Hippocampal formation (tissue), 2 donors: Measurements from ENCODE around the gene DESI1.

Experiments
- DNase-seq, 2 donors: peaks; one replicate each; lab custom pipeline; 2025; lab: John Stamatoyannopoulos, UW

The DESI1 gene

DNA sequence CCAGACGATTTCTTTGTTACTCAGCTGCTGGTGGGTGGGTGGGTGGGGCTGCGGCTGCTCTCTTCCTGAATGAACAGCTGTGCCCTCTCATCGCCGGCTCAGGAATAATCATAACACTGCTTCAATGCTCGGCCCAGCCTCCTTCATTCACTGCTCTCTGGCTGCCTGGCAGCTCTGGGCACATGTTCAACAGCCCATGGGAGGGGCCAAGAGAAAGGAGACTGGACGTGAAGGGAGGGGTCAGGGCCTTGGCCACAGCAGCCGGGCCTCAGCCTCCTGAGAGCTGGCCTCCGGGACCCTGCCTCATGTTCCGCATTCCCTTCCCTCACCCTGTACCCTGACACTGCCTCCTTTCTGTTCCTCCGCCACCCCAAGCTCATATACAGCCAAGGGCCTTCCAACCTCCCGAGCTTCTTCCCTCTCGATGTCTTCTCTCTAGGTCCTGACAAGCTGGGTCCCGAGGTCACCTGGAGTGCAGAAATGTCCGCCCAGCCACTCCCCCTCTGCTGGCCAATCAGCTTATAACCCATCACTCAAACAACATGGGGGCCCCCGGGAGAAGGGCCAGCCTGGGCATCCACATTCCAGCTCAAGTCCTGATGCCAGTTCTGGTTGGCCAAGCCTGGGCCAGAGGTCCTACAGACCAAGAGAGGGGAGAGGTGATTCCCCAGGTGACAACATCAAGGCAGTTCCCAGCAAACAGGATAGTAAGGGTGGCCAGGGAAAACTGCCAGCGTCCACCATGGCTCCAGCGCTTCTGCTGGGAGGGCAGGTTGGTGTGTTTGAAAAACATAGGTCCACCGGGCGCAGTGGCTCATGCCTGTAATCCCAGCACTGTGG, 63.2 kb downstream of the DESI1 start:
- peak; percentile 45 to 47 for DNase-seq

DNA sequence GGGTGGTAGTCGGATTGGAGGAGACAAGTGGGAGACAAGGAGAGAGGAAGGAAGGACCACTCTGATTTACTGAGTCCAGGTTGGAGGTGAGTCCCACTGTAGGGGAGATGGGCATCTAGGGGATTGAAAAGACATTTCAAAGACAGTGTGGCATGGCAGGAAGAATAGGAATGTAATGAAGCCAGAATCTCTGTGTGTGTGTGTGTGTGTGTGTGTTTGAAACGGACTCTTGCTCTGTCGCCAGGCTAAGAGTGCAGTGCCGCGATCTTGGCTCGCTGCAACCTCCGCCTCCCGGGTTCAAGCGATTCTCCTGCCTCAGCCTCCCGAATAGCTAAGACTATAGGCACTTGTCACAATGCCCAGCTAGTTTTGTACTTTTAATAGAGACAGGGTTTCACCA, 64.3 kb downstream of the DESI1 start:
- no peak for DNase-seq

DNA sequence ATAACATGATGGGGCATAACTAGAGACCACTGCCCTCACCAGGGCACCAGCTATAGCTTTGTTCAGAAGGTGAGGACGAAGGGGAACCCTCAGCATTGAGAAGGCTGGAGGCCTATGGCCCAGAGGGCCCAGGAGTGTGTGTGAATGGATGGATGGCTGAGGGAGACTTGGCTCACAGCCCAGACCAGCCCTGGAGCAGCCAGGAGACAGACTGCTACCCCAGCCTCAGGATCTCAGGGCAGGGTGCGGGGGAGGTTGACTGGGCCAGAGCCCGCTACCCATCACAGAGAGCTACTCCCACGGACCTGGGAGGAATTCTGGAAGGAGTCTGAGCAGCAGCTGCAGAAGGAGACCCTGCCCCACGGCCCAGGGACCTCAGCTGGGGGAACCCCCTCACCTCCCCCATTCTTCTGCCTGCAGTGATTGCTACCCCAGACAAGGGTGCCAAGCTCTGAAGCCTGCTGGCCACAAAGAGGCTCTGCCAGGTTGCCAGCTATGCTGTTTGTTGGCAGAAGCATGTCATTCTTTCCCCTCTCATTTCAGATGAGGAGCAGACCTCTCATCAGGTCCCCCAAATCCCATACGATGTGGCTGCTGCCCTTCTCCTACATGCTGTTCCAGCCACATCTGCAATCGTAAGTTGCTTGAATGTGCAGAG, 65.4 kb downstream of the DESI1 start:
- DNase-seq, result no peak

DNA sequence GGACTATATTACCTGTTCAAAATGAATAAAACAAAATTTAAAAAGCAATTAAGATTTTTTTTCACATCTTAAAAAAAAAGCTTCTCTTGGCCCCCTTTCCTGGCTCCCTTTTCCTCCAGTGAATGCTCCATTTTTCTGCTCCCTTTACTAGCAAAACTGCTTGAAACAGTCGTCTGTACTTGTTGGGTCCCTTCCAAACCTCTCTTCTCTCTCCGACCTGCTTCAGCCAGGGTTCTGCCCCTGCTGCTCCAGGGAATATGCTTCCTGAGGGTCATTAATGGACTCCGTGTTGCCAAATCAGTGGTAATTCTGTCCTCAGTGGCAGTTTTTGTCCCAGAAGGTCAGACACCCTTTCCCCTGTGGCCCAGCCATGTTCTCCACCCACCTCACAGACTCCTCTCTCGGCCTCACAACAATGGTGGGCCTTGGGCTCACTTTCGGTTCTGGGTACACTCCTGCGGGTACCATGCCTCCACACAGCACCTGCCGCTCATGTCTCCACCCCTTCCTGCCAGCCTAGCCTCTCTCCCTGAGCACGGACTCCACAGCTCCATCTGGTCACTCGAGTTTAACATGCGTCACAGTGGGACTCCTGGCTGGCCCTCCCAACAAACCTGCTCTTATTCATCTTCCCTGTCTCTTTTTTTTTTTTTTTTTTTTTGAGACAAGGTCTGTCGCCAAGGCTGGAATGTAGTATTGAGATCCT, 68.8 kb downstream of the DESI1 start:
- DNase-seq, result no peak

DNA sequence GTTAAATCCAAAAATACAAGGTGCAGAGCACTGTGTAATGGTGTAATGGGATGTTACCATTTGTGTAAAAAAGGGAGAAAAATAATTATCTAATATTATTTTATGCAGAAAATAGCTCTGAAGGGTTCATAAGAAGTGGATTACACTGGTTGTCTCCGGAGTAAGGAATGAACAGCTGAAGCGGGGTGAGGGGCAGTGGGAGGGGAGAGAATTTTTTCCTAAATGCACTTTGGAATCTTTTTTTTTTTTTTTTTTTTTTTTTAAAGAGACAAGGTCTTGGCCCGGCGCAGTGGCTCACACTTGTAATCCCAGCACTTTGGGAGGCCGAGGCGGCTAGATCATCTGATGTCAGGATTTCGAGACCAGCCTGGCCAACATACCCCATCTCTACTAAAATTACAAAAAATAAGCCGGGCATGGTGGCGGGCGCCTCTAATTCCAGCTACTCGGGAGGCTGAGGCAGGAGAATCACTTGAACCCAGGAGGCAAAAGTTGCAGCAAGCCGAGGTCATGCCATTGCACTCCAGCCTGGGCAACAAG, 69.8 kb downstream of the DESI1 start:
- no peak for DNase-seq

DNA sequence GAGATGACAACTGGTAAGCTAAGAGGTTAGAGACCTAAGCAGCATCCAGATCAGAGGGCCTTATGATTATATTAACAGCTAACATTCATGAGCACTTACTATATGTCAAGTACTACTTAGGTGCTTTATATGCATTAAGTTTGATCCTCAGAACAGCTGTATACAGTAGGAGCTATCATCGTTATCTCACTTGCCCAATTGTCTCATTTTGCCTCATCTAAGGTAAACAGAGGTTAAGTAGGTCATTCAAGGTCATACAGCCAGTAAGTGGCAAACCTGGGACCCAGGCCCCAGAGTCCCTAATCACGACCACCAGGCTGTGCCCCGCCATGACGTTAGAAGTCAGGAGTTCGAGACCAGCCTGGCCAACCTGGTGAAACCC, 72.0 kb downstream of the DESI1 start:
- no peak for DNase-seq
